GM19438 (cell line): ENCODE data around the gene PICK1.

ENCODE experiments used
- ATAC-seq: cut with Tn5 transposase; IDR thresholded peaks from one replicate; pipeline ENCODE4 v1.9.1; 2021; ENCODE audit warnings: low read depth; ENCODE audit not compliant: unreplicated experiment

The PICK1 gene

DNA sequence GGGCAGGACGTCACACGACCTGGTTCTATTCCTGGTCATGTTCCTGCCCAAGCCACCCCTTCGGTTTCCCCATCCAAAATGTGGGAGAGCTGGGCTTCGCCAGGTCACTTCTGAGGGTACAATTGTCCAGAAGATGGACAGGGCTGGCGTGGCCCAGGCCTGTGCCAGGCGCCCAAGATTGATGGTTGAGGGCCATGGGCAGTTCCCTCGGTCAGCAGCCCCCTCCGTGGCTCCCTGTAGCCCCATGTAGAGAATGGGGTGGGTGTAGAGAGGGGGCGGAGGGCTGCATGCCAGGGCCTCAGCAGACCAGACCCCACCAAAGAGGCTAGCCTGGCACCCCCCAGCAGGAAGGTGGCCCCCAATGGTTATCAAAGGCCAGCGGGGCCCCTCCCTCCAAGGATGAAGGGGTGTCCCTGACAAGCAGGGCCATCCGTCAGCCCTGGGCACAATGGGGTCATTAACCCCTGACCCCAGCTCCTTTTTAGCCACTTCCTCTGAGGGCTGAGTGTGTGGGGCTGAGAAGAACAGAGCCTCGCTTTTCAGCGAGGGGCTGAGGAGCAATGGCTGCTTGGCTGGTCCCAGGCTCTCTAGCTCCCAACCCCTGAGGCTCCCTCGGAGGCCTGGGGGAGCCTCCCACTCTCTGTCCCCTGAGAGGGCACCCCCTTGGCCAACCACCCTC is 11.0 kb upstream of the PICK1 start:
- ATAC-seq = no peak

DNA sequence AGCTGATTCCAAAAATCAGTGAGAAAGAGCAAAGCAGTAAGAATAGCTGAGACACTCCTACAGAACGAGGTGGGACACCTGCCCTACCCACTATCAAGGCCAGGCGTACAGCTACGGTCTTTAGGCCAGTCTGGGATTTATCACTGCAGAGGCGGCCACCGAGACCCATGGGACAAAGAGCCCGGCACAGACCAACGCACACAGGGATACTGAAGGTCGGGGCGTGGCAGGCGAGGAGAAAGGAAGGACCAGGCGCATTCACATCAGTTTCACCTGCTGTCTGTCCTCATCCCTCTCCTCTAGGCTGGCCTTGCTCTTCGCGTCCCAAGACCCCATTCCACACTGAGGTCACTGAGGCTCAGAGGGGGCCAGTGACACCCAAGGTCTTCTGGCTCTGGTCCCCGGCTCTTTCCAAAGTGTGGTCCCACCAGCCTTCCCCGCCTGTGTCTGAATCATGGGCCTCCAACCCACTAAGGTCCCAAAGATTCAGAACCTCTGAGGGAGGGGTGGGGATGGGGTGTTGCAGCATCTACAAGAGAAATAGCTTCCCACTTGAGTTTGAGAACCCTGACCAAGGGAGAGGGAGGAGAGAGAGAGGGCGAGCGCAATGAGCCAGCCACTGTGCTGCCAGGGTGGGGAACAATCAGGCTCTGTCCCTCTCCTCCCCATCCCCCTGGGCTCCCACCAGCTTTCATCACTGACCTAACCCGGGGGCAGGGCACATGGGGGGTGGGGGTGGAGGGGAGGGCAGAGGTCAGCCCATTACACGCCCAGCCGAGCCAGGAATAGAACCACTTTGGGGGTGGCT is 7.2 kb upstream of the PICK1 start:
- no peak for ATAC-seq

DNA sequence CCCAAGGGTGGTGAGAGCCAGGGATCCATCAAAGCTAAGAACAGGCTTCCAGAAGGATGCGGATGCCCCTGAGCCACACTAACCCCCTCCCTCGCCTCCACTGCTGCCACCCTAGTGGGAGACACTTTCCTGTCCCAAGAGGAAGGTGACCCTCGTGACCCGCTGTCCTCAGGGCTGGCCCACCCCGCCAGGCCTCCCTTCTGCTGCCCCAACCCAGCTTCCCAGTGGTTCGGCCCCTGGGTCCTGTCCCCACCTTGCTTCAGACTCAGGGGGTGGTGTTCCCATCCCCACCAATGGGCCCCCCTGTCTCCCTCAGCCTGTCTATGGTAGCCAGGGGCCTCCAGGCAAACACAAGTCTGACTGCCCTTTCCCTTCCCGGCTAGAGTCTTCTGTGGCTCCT is 6.5 kb upstream of the PICK1 start:
- ATAC-seq = no peak

DNA sequence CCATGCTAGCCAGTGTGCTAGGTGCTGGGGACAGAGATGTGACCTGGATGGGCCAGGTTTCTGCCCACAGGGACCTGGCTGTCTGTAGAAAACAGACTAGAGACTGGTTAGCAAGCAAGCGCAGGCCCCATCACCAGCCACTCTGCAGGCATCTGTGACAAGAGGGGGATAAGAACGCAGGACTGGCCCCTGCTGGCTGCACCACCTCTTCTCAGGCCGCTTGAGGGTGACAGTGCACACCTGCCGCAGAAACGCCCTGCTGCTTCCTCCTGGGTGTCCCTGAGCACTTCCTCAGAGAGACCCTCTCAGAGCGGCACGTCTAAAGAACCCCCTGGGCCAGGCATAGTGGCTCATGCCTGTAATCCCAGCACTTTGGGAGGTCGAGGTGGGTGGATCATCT is 5.9 kb upstream of the PICK1 start:
- no peak for ATAC-seq

DNA sequence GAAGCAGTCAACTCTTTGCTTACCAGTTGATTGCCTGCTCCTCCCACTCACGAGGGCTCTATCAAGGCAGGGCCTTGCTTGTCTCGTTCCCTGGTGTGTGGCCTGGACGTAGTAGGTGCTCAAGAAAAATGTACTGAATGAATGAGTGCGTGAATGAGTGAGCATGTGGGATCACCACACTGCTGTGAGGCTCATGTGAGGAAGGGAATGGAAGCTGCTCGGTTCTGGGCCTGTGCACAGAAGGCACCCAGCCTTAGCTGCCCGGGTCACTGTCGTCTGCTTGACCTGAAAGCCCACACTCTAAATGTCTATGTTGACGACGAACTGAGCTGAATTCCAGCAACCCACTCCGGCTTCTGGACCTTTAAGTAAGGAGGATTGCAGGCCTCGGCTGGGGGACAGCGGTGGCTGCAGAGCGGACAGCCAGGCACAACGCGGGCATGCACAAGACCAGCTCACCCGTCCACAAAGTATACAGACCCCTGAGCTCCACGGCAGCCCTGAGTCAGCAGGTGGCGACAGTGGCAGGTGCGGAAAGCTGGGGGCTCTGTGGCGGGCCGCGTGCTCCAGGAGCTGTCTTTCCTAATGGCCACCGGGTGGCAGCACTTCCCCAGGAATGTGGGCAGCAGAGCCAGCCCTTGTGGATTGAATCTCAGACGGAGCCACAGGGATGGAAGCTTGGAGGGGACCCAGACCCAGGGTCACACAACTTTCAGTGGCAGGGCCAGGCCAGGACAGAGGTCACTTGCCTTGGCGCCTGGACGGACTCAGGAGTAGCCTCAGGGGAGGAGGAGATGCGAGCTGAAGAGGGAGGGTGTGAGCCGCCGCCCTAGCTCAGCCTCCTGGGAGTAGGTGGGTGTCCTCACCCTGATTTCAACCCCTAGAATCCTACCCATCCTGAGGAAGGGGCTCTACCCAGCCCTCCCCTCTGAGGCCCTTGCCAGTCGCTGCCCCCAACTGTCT is 5.0 kb upstream of the PICK1 start:
- ATAC-seq = no peak

DNA sequence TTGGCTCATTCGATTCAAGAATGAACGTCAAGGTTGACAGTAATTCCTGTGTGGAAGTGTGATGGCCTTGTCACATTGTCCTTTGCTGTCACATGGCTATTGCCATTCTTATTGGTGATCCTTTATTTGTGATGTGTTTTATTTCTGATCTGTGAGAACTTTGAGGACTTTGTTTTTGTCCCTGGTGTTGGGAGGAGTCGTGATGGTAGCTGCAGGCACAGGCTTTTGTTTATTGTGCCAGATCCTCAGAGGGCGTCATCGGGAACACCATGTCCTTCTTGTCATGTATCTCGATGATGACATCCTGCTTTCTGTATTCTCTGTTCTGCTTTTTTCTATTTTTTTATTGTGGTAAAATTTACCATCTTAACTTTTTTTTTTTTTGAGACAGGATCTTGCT is 5.6 kb downstream of the PICK1 start:
- no peak for ATAC-seq

DNA sequence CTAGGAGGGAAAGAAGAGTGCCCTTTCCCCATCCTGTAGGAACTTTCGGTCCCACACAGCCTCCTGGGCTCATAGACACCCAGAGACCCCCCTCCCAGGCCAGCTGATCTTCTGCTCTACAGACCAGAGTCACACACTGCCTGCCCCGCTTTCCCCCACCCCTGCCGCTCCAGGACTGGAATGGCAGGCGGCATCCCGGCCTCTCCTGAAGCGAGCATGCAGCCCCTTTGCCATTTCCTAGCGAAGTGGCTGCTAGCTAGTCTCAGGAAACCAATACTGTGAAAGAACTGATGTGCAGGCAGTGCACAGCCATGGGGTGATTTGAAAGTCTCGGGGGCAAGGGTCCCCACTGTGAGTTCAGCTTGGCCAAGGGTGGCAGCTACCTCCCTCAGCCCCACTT is 8.3 kb downstream of the PICK1 start:
- ATAC-seq = no peak

DNA sequence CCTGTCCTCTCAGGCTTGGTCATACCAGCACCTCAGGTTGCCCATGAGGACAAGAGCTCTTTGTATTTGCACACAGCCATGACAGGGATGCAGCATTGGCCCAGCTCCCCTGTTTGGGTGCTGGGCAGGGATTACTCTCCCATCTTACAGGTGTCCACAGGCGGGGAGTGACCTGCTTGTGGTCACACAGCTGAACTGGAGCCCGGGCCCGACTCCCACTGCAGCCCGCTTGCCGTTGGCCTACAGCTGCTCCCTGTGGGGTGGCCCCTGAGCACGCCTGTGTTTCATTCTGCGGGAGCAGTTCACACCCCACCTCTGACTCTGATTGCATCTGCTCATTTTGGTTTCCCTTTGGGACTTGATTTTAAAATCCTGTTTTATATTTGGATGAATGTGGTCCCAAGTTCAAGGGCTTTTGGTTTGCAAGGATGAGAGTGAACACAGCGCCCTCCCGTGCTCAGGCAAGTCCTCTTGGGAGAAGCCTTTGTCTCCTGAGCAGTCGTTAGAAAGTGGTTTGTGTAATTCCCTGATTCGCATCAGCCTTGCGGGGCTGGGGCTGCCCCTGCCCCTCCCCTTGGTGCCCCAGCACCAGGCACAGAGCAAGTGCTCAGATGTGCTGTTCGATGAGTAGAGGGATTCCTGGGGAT is 9.3 kb downstream of the PICK1 start:
- no peak for ATAC-seq

DNA sequence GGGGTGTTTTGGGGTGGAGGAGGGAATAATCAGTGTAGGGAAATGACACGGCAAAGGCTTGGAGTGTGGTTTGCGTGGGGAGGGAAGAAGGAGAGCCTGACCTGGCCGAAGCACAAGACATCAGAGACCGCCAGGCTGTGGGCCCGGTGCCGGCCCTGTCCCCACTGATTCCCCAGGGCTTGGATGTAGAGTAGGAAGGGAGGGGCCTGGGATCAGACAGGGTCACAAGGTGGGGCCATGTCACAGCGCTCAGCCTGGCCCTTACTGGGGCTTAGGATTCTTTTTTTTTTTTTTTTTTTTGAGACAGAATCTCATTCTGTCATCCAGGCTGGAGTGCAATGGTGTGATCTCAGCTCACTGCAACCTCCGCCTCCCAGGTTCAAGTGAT is 9.8 kb downstream of the PICK1 start:
- no peak for ATAC-seq

DNA sequence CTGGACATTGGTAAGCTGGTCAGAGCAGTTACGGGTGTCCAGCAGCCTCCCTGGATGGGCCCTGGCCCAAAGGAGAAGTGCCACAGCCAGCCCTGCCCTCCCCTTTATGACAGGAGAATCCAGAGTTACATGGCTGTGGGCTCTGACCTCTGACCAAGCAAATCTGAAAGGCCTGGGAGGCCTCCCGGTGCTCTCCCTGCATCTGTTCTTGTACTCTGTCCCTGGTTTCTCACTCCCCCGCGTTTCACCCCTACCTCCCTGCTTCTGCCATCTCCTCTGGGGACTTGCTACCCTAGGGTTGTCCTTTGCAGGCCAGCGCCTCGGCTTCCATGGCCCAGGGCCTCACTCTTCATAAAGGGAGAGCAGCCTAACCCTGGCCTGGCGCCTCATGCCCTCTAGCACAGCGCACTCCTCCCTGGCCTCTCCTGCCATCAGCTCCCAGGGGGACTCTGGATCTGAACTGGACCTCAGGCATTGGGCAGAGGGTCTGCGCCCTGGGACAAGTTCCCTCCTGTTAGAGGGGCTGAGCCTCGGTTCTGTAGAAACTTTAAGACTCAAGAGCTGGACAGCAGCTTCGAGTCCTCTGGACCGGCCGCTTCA is 10.7 kb downstream of the PICK1 start:
- ATAC-seq = no peak

DNA sequence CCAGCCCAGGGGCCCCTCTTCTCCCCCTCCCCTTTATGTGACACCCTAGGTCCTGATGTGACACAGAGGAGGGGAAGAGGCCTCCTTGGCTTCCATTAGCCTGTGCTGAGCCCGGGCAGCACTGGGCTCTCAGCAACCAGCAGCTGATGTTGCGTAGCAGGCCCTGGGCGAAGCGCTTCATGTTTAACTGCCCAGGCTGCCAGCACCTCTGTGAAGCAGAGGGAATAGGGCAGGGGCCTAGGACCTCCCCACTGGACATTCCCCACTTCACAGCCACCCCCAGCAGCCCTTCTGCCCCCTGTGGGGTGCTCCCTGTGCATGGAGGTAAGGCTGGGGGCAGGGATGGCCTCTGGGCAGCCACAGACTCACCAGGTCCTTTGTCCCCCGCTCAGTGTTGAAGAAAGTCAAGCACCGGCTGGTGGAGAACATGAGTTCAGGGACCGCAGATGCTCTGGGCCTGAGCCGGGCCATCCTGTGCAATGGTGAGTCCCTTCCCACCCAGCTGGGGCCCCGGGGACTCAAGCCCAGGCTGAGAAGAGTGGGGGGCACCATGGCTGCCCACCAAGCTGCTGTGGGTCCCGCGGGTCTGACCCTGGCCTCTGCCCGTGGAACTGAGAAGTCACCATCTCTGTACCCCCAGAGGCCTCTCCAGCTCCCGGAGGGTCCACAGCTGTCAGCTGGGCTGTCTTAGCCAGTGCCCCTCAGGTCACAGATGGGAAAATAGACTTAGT is 11.6 kb downstream of the PICK1 start:
- ATAC-seq = no peak

DNA sequence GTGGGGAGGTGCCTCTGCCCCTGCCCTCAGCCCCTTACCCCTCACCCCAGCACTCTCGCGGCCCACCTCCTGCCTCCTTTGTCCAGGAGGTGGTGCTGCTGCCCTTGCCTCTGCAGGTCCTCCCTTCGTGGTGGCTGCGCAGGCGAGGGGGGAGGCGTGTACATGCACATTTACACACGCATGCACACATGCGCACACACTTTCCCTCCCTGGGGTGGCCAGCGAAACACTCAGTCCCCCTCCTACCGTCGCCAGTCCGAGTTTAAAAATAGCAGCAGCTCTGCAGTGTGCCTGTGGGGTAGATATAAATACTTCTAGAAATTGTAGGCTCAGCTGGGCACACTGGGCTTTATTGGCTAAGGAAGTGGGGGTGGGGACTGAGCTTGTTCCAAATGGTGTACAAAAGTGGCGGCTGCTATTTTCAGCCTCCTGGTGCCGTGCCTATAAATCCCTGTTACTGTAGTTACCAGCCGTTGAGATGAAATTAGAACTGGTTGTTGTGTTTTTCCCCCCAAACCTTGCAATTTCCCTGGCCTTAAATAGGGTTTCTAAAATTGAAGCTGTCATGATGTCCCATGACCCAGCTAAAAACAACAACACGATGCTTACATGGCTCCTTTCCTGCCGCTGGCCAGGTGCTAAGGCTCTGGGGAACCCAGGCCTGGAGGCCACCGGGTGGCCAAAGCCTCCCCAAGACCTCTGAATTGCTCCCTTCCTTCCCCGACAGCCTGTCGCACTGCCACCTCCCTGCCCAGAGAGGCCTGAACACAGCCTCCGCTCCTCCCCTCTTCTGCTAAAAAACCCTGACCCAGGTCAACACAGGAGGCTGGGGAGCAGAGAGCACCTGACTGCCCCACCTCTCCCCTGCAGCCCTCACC is 12.4 kb downstream of the PICK1 start:
- ATAC-seq = no peak

DNA sequence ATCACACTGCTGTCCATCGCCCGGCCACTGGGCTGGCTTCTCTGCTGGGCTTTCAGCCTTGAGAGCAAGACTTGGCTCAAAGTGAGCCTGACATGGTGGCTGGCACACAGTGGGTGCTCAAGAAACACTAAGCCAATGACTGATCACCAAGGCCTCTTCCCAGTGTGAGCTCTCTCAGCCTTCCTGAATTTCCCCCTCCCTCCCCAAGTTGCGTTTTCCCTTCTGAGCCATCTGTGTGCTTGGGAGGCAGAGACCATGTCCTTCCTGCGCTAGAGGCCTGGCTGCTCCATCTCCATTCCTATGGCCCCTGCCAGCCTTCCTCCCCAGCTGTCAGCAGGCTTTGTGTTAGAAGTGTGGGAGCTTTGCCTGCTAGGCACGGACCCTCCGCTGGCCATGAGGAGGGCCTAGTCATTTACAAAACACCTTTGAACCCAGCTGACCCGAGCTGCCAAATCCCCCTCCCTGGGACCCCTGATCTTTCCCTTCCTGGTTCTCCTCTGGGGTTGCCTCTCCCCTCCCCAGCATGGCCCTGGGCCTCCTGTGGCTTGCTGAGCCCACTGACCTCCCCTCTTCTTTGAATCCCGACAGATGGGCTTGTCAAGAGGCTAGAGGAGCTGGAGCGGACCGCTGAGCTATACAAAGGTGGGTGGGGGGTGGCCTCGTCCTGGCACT is 13.2 kb downstream of the PICK1 start:
- ATAC-seq = no peak

DNA sequence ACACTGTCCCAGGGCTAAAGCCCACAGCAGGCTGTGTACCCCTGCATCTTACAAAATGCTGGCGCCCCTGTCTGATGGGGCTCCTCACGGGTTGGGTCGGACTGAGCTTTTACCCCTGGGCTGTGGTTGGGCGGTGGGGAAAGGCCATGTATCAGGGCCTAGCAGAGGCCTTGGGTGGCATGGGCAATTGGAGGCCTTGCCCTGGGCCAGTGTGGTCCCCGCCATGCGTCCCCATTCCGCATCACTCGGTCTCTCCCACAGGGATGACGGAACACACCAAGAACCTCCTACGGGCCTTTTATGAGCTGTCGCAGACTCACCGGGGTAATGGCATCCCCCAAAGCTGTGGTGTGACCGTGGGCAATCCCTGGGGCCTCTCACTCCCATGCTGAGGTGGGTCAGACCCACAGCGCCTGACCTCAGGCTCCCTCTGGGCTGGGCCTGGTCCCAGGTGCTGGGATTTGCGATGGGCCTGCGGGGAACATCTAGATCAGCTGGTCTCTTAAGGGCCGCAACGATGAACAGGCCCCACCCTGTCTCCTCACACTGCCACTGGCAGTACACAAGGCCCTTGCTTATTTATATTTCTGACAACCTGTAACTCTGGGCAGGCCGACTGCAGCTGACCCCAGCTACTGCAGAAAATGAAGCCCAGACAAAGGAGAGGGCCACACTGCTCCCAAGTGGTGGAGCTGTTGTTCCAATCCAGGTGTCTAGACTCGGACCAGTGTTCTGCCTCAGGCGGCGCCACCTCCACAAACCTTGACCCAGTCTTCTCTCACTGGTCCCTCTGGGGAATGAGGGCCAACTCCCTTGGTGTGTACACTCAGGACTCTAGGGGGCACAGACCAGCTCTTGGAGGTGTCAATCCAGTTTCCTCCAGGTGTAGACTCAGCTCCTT is 14.5 kb downstream of the PICK1 start:
- no peak for ATAC-seq

DNA sequence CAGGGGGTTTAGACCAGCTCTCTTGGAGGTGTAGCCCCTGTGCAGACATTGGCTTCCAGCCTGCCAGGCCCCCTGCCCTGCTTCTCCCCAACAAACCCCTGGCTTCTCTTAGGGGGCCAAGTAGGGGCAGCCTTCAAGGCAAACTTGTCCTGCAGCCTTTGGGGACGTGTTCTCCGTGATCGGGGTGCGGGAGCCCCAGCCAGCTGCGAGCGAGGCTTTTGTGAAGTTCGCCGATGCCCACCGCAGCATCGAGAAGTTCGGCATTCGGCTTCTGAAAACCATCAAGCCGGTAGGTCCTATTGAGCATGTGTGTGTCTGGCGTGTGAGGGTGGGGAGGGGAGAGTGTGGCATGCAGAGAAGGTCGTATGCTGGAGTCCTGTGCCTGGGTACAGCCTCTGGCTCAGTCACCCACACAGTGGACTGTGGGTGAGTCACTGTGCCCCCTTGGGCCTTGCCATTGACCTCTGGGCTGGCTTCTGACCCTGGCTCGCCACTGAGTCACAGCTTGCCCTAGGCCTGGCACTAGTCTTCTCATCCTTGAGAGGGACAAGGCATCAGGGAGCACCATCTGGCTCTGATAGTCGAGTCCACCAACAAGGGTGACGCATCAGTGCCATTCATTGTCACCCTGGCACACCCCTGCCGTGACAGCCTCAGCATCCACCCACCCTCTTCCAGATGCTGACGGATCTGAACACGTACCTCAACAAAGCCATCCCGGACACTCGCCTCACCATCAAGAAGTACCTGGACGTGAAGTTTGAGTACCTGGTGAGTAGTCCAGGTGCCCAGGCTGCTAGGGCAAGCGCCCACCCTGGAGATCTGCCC is 15.3 kb downstream of the PICK1 start:
- ATAC-seq = no peak
